Mucosa of descending colon (tissue), 3 donors: ENCODE data around the gene MAEA. TPM values are rescaled to one million over a fixed set of nuclear protein-coding genes. Genes with fewer than 3 reads are reported as not detected.

Experiments used
- ATAC-seq: fragments of 200-7000 bp; cut with Tn5 transposase; one replicate; pipeline ENCODE4 v1.9.1; 2020; ENCODE audit warnings: mild to moderate bottlenecking, moderate library complexity
- DNase-seq, 3 donors: peaks; one replicate each; pipeline ENCODE4 v3.0.0-alpha.2; 2020
- H3K36me3 ChIP-seq: fragments of 200-600 bp; one replicate; pipeline ENCODE4 v1.8.0; 2021; ENCODE audit warnings: low read depth, mild to moderate bottlenecking
- H3K4me1 ChIP-seq: fragments of 200-600 bp; one replicate; pipeline ENCODE4 v1.8.0; 2021; ENCODE audit warnings: low read depth, mild to moderate bottlenecking
- H3K4me3 ChIP-seq: fragments of 200-600 bp; one replicate; pipeline ENCODE4 v1.8.0; 2021; ENCODE audit warnings: mild to moderate bottlenecking
- H3K9me3 ChIP-seq: fragments of 200-600 bp; one replicate; pipeline ENCODE4 v1.8.0; 2021; ENCODE audit warnings: mild to moderate bottlenecking
- intact Hi-C, 2 donors: fragments of 100-400 bp; cut with DNase I in 1 of 2; cut with micrococcal nuclease in 1 of 2; formaldehyde crosslinking; loops; one replicate each; pipeline versions ENCODE4 v1.11.0 to v1.11.1; 2022; cut with DNase I, micrococcal nuclease
- total RNA-seq, 3 donors: library from RNA; stranded (reverse); fragmentation: NEBNext Ultra II Directional in 2 of 3; extraction: Animal tissue kit (Norgen Biotek cat#: 25700) in 2 of 3; gene quantifications; one replicate each; pipeline versions ENCODE4 v1.2.1 to v1.2.4, GENCODE V29; 2021 to 2023
- TF ChIP-seq, protein P1 (sequence below): fragments of 200-600 bp; IDR thresholded peaks from one replicate; pipeline ENCODE4 v1.8.0; 2022; ENCODE audit warnings: antibody characterized with exemption, mild to moderate bottlenecking
- donor health status: DM: no; HTN: no; CAD: no; lungs with moderate emphysema.
- donor health status: DM: no; HTN: no; CAD: no.
- donor health status: DM: no; HTN: yes; CAD: no.

The MAEA gene
- total RNA-seq, 3 donors from 2014 or later, result 75.5 to 112 (median 98.4) TPM

- TF ChIP-seq, protein P1, sequence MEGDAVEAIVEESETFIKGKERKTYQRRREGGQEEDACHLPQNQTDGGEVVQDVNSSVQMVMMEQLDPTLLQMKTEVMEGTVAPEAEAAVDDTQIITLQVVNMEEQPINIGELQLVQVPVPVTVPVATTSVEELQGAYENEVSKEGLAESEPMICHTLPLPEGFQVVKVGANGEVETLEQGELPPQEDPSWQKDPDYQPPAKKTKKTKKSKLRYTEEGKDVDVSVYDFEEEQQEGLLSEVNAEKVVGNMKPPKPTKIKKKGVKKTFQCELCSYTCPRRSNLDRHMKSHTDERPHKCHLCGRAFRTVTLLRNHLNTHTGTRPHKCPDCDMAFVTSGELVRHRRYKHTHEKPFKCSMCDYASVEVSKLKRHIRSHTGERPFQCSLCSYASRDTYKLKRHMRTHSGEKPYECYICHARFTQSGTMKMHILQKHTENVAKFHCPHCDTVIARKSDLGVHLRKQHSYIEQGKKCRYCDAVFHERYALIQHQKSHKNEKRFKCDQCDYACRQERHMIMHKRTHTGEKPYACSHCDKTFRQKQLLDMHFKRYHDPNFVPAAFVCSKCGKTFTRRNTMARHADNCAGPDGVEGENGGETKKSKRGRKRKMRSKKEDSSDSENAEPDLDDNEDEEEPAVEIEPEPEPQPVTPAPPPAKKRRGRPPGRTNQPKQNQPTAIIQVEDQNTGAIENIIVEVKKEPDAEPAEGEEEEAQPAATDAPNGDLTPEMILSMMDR, result no peak
- DNase-seq (peak in 1 of 3 donors; percentile 40), ATAC-seq (no peak)
- Histone ChIP-seq H3K4me3 (no peak overlapping the region), H3K36me3 (peaks cover 12% of the 10 kb centered on the region), H3K9me3 (no peaks in the 10 kb centered on the region), H3K4me1 (no peaks in the 10 kb centered on the region)
- intact Hi-C loops, result no loop called here
Measured at GRCh38 chr4:1317177-1318045, 27.7 kb downstream of the MAEA start.

DNA sequence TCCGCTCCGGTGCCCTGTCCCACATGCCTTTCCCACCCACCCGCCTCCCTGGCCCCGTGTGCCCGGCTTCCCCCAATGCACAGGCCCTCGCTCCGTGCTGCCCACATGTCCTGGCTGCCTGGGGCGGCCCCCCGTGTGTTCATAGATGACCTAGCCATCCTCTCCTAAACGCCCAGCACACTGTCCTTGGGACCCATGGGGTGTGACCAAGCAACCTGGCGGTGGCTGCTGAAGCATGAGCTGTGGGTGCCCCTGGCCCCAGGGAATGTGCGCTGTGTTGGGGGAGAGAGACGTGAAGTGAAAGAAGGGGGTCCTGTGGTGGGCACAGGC is 28.3 kb downstream of the MAEA start:
- Histone ChIP-seq H3K36me3 (peaks cover 9% of the 10 kb centered on the region), H3K4me3 (no peak overlapping the region), H3K9me3 (no peaks in the 10 kb centered on the region), H3K4me1 (no peaks in the 10 kb centered on the region)
- ATAC-seq, result peak; percentile 19
- intact Hi-C loops, result no loop called here
- DNase-seq, result no peak
- TF ChIP-seq, protein P1, result no peak

DNA sequence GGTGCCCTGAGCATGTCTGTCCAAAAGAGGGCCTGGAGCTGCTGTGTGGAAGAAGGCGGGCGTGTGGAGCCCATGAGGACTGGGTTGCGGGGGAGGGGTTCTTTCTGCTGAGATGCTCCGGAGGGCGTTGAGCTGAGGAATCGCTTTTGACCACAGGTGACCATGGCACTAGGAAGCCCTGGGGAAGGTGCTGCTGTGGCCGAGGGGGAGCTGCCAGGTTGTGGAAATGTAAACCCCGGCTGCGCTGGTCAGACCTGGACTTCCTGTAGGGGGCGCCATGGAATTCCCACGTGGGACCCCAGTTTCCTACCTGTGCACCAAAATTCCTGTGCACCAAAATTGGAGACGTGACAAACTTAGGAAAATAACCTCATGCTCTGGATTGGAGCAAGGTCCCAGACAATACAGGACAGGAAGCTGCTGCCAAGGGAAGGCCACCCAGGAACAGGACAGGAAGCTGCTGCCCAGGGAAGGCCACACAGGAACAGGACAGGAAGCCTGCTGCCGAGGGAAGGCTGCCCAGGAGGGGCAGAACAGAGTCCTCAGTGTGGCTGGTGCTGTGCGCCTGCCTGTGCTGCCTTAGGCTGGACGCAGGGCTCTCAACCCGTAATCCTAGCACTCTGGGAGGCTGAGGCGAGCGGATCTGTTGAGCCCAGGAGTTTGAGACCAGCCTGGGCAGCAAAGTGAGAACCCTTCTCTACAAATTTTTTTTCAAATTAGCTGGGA is 29.0 kb downstream of the MAEA start:
- Histone ChIP-seq H3K4me3 (no peak overlapping the region), H3K36me3 (peaks cover 3% of the 10 kb centered on the region), H3K9me3 (no peaks in the 10 kb centered on the region), H3K4me1 (no peaks in the 10 kb centered on the region)
- ATAC-seq (peak; percentile 28), DNase-seq (peak in 2 of 3 donors; percentile 17 to 31)
- TF ChIP-seq, protein P1, result no peak
- intact Hi-C loops, result no loop called here

DNA sequence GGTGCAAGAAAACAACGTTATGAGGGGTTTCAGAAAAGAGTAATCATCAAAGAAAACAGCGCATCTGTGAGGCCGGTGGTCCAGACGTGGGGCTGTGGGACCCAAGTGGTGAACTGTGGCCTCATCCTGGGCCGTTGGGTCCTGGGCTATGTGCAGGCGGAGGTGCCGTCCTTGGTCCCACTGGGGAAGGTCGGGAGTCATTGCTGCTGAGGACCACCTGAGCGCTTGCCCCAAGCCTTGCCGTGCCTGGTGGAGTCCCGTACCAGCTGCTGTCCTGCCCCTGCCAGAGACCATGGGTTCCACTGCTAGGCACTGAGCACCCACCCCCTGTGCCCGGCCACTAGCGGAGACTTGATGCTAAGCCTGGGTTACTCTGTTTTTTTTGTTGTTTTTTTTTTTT is 31.8 kb downstream of the MAEA start:
- intact Hi-C loops, result no loop called here

GRCh38 chr4:1321946-1322650 is 32.4 kb downstream of the MAEA start:
- peak in 1 of 3 donors; percentile 18 for DNase-seq
- TF ChIP-seq, protein P1, result no peak
- no peaks in the 10 kb centered on the region for H3K36me3 ChIP-seq
- no peak for ATAC-seq
- H3K4me3 ChIP-seq, result no peak overlapping the region
- no peaks in the 10 kb centered on the region for H3K9me3 ChIP-seq
- intact Hi-C loops, result no loop called here
- H3K4me1 ChIP-seq, result no peaks in the 10 kb centered on the region

More for the DNA sequence above, 31.8 kb downstream of the MAEA start:
- H3K36me3 ChIP-seq, result no peaks in the 10 kb centered on the region
- H3K4me3 ChIP-seq, result no peak overlapping the region
- DNase-seq, result peak in 1 of 3 donors; percentile 9
- no peaks in the 10 kb centered on the region for H3K4me1 ChIP-seq
- TF ChIP-seq, protein P1, result no peak
- ATAC-seq, result no peak
- no peaks in the 10 kb centered on the region for H3K9me3 ChIP-seq
